Vagina (tissue), 2 donors: ENCODE measurements around the gene SDHB. TPM values are rescaled to one million over a fixed set of nuclear protein-coding genes. Genes with fewer than 3 reads are reported as not detected.

Experiments
- DNase-seq, 2 donors: peaks; one replicate each; pipeline ENCODE4 v3.0.0-alpha.2; 2017; ENCODE audit errors: extremely low spot score in 2 of 2
- H3K27ac ChIP-seq: fragments of 200-600 bp; sonication (generic); one replicate; pipeline ENCODE4 v1.5.1; 2019
- H3K27me3 ChIP-seq: fragments of 200-600 bp; sonication (generic); one replicate; pipeline ENCODE4 v1.5.1; 2019
- H3K36me3 ChIP-seq, 2 donors: fragments of 200-600 bp; sonication (generic); one replicate each; pipeline ENCODE4 v1.5.1; 2017 to 2019
- H3K4me1 ChIP-seq: fragments of 200-600 bp; sonication (generic); one replicate; pipeline ENCODE4 v1.5.1; 2019
- H3K4me3 ChIP-seq, 2 donors: fragments of 200-600 bp; sonication (generic); 1 replicate in 1 of 2; 2 replicates in 1 of 2; pipeline ENCODE4 v1.5.1; 2016 to 2019
- H3K9me3 ChIP-seq: fragments of 200-600 bp; sonication (generic); one replicate; pipeline ENCODE4 v1.5.1; 2019
- POLR2A ChIP-seq, 2 donors: fragments of 450-650 bp; IDR thresholded peaks; one replicate each; pipeline ENCODE4 v1.6.1; 2017; ENCODE audit warnings: antibody characterized with exemption in 2 of 2, mild to moderate bottlenecking in 2 of 2, moderate library complexity in 2 of 2
- POLR2AphosphoS5 ChIP-seq, 2 donors: sonication (generic); formaldehyde crosslinking; IDR thresholded peaks; one replicate each; pipeline ENCODE4 v1.9.0; 2017; ENCODE audit warnings: antibody characterized with exemption in 2 of 2, mild to moderate bottlenecking in 2 of 2, low read depth in 1 of 2; ENCODE audit not compliant: insufficient read depth in 1 of 2
- intact Hi-C: fragments of 100-400 bp; cut with DNase I; formaldehyde crosslinking; loops from one replicate; pipeline ENCODE4 v1.15.1; 2023
- total RNA-seq: library from RNA; depleted of rRNA; stranded (reverse); fragments of >200 nt; gene quantifications from one replicate; pipeline ENCODE4 v1.2.3, GENCODE V29; 2016
- TF ChIP-seq, protein P1 (sequence below), 3 experiments: fragments of 450-650 bp in 2 of 3; fragments of 200-600 bp in 1 of 3; sonication (generic) in 1 of 3; IDR thresholded peaks; one replicate each; pipeline ENCODE4 v1.5.1; 2017 to 2019; ENCODE audit warnings: antibody characterized with exemption in 3 of 3, mild to moderate bottlenecking in 2 of 3, moderate library complexity in 2 of 3

SDHB gene
- total RNA-seq, 1 donor from 2014 or later, result 96.5 TPM

DNA sequence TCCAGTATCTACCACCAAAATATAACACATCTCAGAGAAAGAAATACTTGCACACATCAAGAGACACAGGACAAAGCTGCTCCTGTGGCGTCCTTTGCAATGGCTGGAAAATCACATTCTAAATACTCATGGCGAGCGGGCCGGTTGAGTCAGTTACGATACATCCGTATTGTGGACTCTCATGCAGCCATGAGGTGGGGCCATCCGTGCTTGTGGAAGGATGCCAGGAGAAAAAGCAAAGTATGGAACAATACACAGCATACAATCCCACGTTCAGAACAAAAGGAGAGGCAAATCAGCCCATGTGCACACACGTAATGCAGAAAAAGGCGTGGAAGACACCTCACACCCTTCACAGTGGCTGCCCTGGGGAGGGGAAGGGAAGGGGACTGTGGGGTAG is 55.2 kb downstream of the SDHB start:
- intact Hi-C loops, result no loop called here
- Histone ChIP-seq H3K27ac (no peak overlapping the region), H3K9me3 (no peaks in the 10 kb centered on the region), H3K27me3 (no peaks in the 10 kb centered on the region), H3K36me3 (peaks cover 0 to 32% of the 10 kb centered on the region in 2 donors), H3K4me1 (no peaks in the 10 kb centered on the region), H3K4me3 (no peak overlapping the region)
- DNase-seq, result no peak
- TF ChIP-seq, protein P1, sequence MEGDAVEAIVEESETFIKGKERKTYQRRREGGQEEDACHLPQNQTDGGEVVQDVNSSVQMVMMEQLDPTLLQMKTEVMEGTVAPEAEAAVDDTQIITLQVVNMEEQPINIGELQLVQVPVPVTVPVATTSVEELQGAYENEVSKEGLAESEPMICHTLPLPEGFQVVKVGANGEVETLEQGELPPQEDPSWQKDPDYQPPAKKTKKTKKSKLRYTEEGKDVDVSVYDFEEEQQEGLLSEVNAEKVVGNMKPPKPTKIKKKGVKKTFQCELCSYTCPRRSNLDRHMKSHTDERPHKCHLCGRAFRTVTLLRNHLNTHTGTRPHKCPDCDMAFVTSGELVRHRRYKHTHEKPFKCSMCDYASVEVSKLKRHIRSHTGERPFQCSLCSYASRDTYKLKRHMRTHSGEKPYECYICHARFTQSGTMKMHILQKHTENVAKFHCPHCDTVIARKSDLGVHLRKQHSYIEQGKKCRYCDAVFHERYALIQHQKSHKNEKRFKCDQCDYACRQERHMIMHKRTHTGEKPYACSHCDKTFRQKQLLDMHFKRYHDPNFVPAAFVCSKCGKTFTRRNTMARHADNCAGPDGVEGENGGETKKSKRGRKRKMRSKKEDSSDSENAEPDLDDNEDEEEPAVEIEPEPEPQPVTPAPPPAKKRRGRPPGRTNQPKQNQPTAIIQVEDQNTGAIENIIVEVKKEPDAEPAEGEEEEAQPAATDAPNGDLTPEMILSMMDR (IDR thresholded peaks at IDR 0.05), result no peak
- no peak for TF ChIP-seq POLR2A (IDR thresholded peaks at IDR 0.05)
- no peak for TF ChIP-seq POLR2AphosphoS5 (IDR thresholded peaks at IDR 0.05; ENCODE audit: insufficient read depth in 1 of 2, low read depth in 1 of 2)

DNA sequence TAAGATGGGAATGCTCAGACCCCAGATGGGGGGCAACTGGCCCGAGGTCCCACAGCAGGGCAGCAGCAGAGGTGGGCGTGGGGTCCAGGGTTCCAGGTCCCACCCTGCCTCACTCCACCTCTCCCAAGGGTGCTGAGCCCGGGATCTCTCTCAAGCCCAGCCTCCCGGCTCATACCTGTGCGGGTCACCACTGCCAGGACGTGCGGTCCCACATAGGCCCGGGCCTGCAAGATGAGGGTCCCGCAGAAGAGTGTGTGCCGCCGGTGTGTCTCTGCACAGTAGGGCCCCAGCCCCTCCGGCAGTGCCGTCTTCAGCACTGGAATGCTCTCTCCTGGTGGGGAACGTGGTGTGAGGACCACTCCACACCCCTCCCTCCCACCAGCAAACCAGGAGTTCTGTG is 57.0 kb downstream of the SDHB start:
- H3K27ac ChIP-seq, result no peak overlapping the region
- no peak overlapping the region for H3K4me3 ChIP-seq
- no peaks in the 10 kb centered on the region for H3K27me3 ChIP-seq
- intact Hi-C loops, result no loop called here
- peaks cover 0 to 23% of the 10 kb centered on the region in 2 donors for H3K36me3 ChIP-seq
- H3K4me1 ChIP-seq, result no peaks in the 10 kb centered on the region
- no peaks in the 10 kb centered on the region for H3K9me3 ChIP-seq
- TF ChIP-seq POLR2AphosphoS5 (IDR thresholded peaks at IDR 0.05; ENCODE audit: insufficient read depth in 1 of 2, low read depth in 1 of 2) (no peak), POLR2A (IDR thresholded peaks at IDR 0.05) (no peak)
- TF ChIP-seq, protein P1 (IDR thresholded peaks at IDR 0.05), result no peak
- no peak for DNase-seq

DNA sequence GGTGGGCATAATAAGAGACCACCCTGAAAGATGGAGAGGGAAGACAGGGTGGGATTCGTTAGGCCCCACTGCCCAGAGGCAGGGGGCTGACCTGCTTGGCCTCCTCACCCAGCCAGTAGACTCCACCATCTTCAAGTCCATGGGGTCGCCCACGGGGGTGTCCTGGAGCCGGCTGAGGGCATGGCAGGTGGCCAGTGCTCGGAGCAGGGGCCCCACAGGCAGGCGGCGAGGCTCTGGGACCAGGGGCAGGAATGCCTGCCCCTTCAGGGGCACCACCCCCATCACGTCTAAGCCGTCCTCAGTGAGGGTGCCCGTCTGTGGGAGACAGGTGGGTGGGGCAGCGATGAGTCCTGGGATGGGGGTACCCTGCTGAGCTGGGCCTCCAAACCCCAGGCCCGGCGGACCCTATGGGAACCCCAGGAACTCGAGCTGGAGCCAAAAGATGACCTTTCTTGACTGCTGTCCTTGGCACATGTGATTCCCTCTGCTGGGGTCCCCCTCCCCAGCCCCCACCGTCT is 60.3 kb downstream of the SDHB start:
- intact Hi-C loops, result no loop called here
- no peaks in the 10 kb centered on the region for H3K4me1 ChIP-seq
- H3K27me3 ChIP-seq, result no peaks in the 10 kb centered on the region
- no peak overlapping the region for H3K4me3 ChIP-seq
- TF ChIP-seq POLR2AphosphoS5 (IDR thresholded peaks at IDR 0.05; ENCODE audit: insufficient read depth in 1 of 2, low read depth in 1 of 2) (no peak), POLR2A (IDR thresholded peaks at IDR 0.05) (no peak)
- TF ChIP-seq, protein P1 (IDR thresholded peaks at IDR 0.05), result no peak
- no peak for DNase-seq
- H3K36me3 ChIP-seq, result peaks cover 0 to 30% of the 10 kb centered on the region in 2 donors
- H3K27ac ChIP-seq, result no peak overlapping the region
- H3K9me3 ChIP-seq, result no peaks in the 10 kb centered on the region

DNA sequence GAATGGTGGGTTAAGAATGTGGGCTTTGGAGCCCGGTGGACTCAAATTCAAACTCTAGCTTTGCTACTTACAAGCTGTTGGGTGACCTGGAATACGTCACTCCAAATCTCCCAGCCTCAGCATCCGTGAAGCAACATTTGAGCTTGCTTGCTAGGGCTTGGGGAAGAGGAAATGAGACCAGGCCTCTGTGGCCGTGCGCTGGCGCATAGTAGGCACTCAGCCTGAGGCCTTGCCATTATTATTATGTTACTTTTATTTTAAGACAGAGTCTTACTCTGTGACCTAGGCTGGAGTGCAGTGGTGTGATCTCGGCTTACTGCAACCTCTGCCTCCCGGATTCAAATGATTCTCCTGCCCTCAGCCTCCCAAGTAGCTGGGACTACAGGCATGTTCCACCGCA is 61.2 kb downstream of the SDHB start:
- intact Hi-C loops, result no loop called here
- TF ChIP-seq POLR2A (IDR thresholded peaks at IDR 0.05) (no peak), POLR2AphosphoS5 (IDR thresholded peaks at IDR 0.05; ENCODE audit: insufficient read depth in 1 of 2, low read depth in 1 of 2) (no peak)
- TF ChIP-seq, protein P1 (IDR thresholded peaks at IDR 0.05), result no peak
- Histone ChIP-seq H3K27ac (no peak overlapping the region), H3K36me3 (peaks cover 0 to 30% of the 10 kb centered on the region in 2 donors), H3K4me3 (no peak overlapping the region), H3K9me3 (no peaks in the 10 kb centered on the region), H3K4me1 (no peaks in the 10 kb centered on the region), H3K27me3 (no peaks in the 10 kb centered on the region)
- DNase-seq, result no peak

DNA sequence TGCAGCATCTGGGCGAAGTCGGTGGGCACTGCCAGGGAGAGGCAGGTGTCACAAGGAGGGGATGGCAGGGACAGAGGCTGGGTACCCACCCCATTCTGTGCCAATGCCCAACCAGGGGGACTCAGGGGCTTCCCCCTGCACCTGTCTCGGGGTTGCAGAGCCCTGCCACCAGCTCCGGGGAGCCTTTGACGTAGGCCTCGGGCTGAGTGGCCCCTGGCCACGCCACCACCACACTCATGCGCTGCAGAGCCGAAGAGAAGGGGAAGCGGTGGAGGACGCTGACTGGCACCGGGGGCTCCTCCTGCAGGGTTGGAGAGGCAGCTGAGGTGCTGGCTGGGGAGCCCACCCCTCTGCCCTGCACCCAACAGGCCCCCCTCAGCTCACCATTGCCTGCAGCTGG is 61.7 kb downstream of the SDHB start:
- H3K27me3 ChIP-seq, result no peaks in the 10 kb centered on the region
- peaks cover 0 to 29% of the 10 kb centered on the region in 2 donors for H3K36me3 ChIP-seq
- H3K4me3 ChIP-seq, result no peak overlapping the region
- no peak for TF ChIP-seq POLR2A (IDR thresholded peaks at IDR 0.05)
- no peaks in the 10 kb centered on the region for H3K4me1 ChIP-seq
- intact Hi-C loops, result no loop called here
- no peak for DNase-seq
- no peak overlapping the region for H3K27ac ChIP-seq
- H3K9me3 ChIP-seq, result no peaks in the 10 kb centered on the region
